ENCODE results near the gene ZBTB7C. TPM values are rescaled to one million over a fixed set of nuclear protein-coding genes. Genes with fewer than 3 reads are reported as not detected.

ZBTB7C gene
- total RNA-seq, 4 donors from 2014 or later = 38.2 to 92.3 (median 52.4) TPM

GRCh38 chr18:48007955-48008701, 401.1 kb downstream of the ZBTB7C start:
- no peak for DNase-seq
- no peaks in the 10 kb centered on the region for H3K9me3 ChIP-seq
- H3K4me3 ChIP-seq = peak overlapping the region; percentile 34 to 76 (median 52)
- intact Hi-C loops (cut with DNase I) = no loop called here
- H3K4me1 ChIP-seq = peaks cover 0 to 21% (median 4%) of the 10 kb centered on the region in 3 donors
- H3K27me3 ChIP-seq = peaks cover 0 to 16% (median 0%) of the 10 kb centered on the region in 4 donors
- H3K27ac ChIP-seq = peak overlapping the region; percentile 24 to 51 (median 34)
- 3 to 15% methylated on average over 10 to 20 of the region's 68 CpGs for WGBS, 2 donors
- TF ChIP-seq POLR2A (IDR thresholded peaks at IDR 0.05) = no peak
- TF ChIP-seq CTCF (IDR thresholded peaks at IDR 0.05) = peak; percentile 6 to 65 (median 45)
- H3K36me3 ChIP-seq = no peaks in the 10 kb centered on the region

GRCh38 chr18:48007381-48007780, 401.8 kb downstream of the ZBTB7C start:
- 87 to 96% methylated on average over 5 to 8 of the region's 10 CpGs for WGBS, 2 donors
- no peak for TF ChIP-seq CTCF (IDR thresholded peaks at IDR 0.05)
- no peak for TF ChIP-seq POLR2A (IDR thresholded peaks at IDR 0.05)
- Histone ChIP-seq H3K4me1 (peaks cover 0 to 21% (median 4%) of the 10 kb centered on the region in 3 donors), H3K36me3 (no peaks in the 10 kb centered on the region), H3K4me3 (peak overlapping the region in 2 of 4 donors; percentile 59 to 76), H3K27ac (peak overlapping the region in 1 of 4 donors; percentile 51), H3K27me3 (peaks cover 0 to 16% (median 0%) of the 10 kb centered on the region in 4 donors), H3K9me3 (no peaks in the 10 kb centered on the region)
- DNase-seq = no peak
- intact Hi-C loops (cut with DNase I) = no loop called here

- intact Hi-C loops (cut with DNase I) = no loop called here
- 90 to 91% methylated on average over 11 to 12 of the region's 12 CpGs for WGBS, 2 donors
- no peaks in the 10 kb centered on the region for H3K36me3 ChIP-seq
- no peak for TF ChIP-seq POLR2A (IDR thresholded peaks at IDR 0.05)
- TF ChIP-seq CTCF (IDR thresholded peaks at IDR 0.05) = no peak
- no peak overlapping the region for H3K27ac ChIP-seq
- H3K27me3 ChIP-seq = peaks cover 0 to 12% (median 0%) of the 10 kb centered on the region in 4 donors
- DNase-seq = no peak
- no peaks in the 10 kb centered on the region for H3K9me3 ChIP-seq
- no peak overlapping the region for H3K4me3 ChIP-seq
- H3K4me1 ChIP-seq = peaks cover 0 to 21% (median 4%) of the 10 kb centered on the region in 3 donors
Observed at GRCh38 chr18:48006415-48007175, 402.6 kb downstream of the ZBTB7C start.

- H3K27ac ChIP-seq = no peak overlapping the region
- TF ChIP-seq CTCF (IDR thresholded peaks at IDR 0.05) = no peak
- no peak for TF ChIP-seq POLR2A (IDR thresholded peaks at IDR 0.05)
- peaks cover 0 to 21% (median 4%) of the 10 kb centered on the region in 3 donors for H3K4me1 ChIP-seq
- no peak for DNase-seq
- H3K4me3 ChIP-seq = no peak overlapping the region
- no peaks in the 10 kb centered on the region for H3K36me3 ChIP-seq
- intact Hi-C loops (cut with DNase I) = no loop called here
- H3K9me3 ChIP-seq = no peaks in the 10 kb centered on the region
- peaks cover 0 to 12% (median 0%) of the 10 kb centered on the region in 4 donors for H3K27me3 ChIP-seq
- 70 to 73% methylated on average over 2 of the region's 2 CpGs for WGBS, 2 donors
Observed at GRCh38 chr18:48004577-48004976, 404.6 kb downstream of the ZBTB7C start.

Data from esophagus squamous epithelium (tissue), 5 donors.